HG02884 (cell line): ENCODE data around the gene SAV1.
"Not testable (repeated sequence)": the region's sequence is repeated elsewhere in the genome, so short reads cannot be mapped to it uniquely, and the experiment has no call there.

Experiments
- ATAC-seq: cut with Tn5 transposase; IDR thresholded peaks from one replicate; pipeline ENCODE4 v1.9.1; 2021; ENCODE audit warnings: mild to moderate bottlenecking, moderate library complexity; ENCODE audit not compliant: unreplicated experiment

SAV1 gene

GRCh38 chr14:50667996-50668825 is at the start of gene SAV1:
TSS of gene SAV1 (minus strand) at chr14:50668306. CDS start at chr14:50667967, 339 bp downstream.
- ATAC-seq, result peak; percentile 46

- no peak for ATAC-seq
Observed at GRCh38 chr14:50717811-50718210, 49.7 kb upstream of the SAV1 start.

GRCh38 chr14:50714450-50715073 is 46.5 kb upstream of the SAV1 start:
- ATAC-seq, result no peak

- ATAC-seq, result no peak
Observed at GRCh38 chr14:50711043-50711442, 42.9 kb upstream of the SAV1 start.

GRCh38 chr14:50705026-50705593 is 37.0 kb upstream of the SAV1 start:
- no peak for ATAC-seq

GRCh38 chr14:50704454-50705010 is 36.4 kb upstream of the SAV1 start:
- ATAC-seq, result no peak

- no peak for ATAC-seq
Observed at GRCh38 chr14:50697659-50698290, 29.7 kb upstream of the SAV1 start.

GRCh38 chr14:50694260-50694659 is 26.2 kb upstream of the SAV1 start:
- ATAC-seq, result not testable (repeated sequence)

GRCh38 chr14:50688875-50689274 is 20.8 kb upstream of the SAV1 start:
- ATAC-seq, result no peak

- ATAC-seq, result no peak
Observed at GRCh38 chr14:50679674-50680073, 11.6 kb upstream of the SAV1 start.

- no peak for ATAC-seq
Observed at GRCh38 chr14:50678163-50678562, 10.1 kb upstream of the SAV1 start.

GRCh38 chr14:50677527-50678063 is 9.5 kb upstream of the SAV1 start:
- peak; percentile 70 for ATAC-seq

- peak; percentile 43 for ATAC-seq
Observed at GRCh38 chr14:50676814-50677516, 8.9 kb upstream of the SAV1 start.

GRCh38 chr14:50675597-50675996 is 7.5 kb upstream of the SAV1 start:
- ATAC-seq, result no peak

GRCh38 chr14:50670866-50671256 is 2.8 kb upstream of the SAV1 start:
- ATAC-seq, result no peak

GRCh38 chr14:50670196-50670865 is 2.2 kb upstream of the SAV1 start:
- ATAC-seq, result no peak

- no peak for ATAC-seq
Observed at GRCh38 chr14:50669441-50669986, 1.4 kb upstream of the SAV1 start.

GRCh38 chr14:50668826-50669143 is 679 bp upstream of the SAV1 start:
- ATAC-seq, result no peak

GRCh38 chr14:50667684-50667995 is 466 bp downstream of the SAV1 start:
- peak; percentile 42 for ATAC-seq
